Measurements from ENCODE around the gene CCK. TPM values are rescaled to one million over a fixed set of nuclear protein-coding genes. Genes with fewer than 3 reads are reported as not detected.

The CCK gene
- total RNA-seq, 5 donors from 2014 or later (not counting 1 experiment from before 2014, with no cell fraction given) = not detected

DNA sequence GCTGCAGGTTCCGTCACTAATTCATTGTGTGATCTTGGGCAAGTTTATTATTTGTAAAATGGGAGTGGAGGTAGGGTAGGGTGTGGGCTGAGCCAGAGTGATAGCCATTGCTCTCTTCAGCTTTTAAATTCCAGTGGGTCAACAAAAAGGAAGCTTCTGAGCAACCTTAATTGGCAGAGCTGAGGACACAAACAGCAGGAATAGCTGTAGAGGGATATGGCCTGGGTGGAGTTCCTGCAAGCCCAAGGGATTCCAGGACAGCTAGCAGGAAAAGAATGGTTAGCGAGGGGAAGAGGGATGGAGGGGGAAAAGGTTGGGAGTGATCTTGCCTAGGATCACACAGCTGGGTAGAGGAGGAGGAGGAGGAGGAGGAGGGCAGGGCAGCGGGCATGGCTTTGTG lies 11.4 kb downstream of the CCK start:
- Mint-ChIP-seq H3K4me3 (no peak overlapping the region), H3K27ac (no peak overlapping the region), H3K27me3 (peaks cover 14 to 15% of the 10 kb centered on the region in 2 donors), H3K4me1 (peaks cover 4 to 12% (median 6%) of the 10 kb centered on the region in 3 donors), H3K9me3 (no peaks in the 10 kb centered on the region), H3K36me3 (no peaks in the 10 kb centered on the region)
- CTCF ChIA-PET = interaction anchor here in 1 of 2 donors (0.6 kb wide), 1 partner anchor 94 kb away, joined by 3 read pairs; no protein-coding TSS in a partner anchor
- Histone ChIP-seq H3K4me1 (ENCODE audit: control insufficient read depth in 1 of 2, extremely low read depth in 1 of 2, insufficient read depth in 2 of 2, low read length in 2 of 2) (no peaks in the 10 kb centered on the region), H3K27ac (ENCODE audit: low read length) (no peak overlapping the region), H3K4me3 (ENCODE audit: control insufficient read depth in 1 of 2, extremely low read depth in 1 of 2, low read length in 1 of 2) (no peak overlapping the region), H3K36me3 (ENCODE audit: control insufficient read depth in 2 of 2, extremely low read depth in 1 of 2, insufficient read depth in 1 of 2, low read length in 1 of 2) (no peaks in the 10 kb centered on the region), H3K27me3 (replicated peaks in 1 of 2; ENCODE audit: control insufficient read depth in 2 of 2, extremely low read depth in 1 of 2, insufficient read depth in 2 of 2, low read length in 1 of 2) (peaks cover 0 to 5% of the 10 kb centered on the region in 2 experiments), H3K9me3 (no peaks in the 10 kb centered on the region)
- WGBS (ENCODE audit: insufficient coverage) = 79% methylated on average over 3 of the region's 3 CpGs
- DNase-seq (no peak), ATAC-seq (replicated peaks in 1 of 4) (no peak)
- POLR2A ChIA-PET = interaction anchor here in 1 of 2 donors (0.6 kb wide), 1 partner anchor 10 kb away, joined by 3 read pairs; no protein-coding TSS in a partner anchor

DNA sequence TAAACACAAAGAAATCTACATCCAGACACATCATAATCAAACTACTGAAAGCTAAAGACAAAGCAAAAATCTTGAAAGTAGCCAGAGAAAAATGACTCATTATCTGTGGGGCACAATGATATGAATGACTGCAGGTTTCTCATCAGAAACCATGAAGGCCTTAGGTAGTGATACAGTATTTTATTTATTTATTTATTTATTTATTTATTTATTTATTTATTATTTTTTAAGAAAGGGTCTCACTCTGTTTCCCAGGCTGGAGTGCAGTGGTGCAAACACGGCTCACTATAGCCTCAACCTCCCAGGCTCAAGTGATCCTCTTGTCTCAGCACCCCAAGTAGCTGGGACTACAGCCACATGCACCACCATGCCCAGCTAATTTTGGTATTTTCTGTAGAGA lies 15.2 kb downstream of the CCK start:
- Mint-ChIP-seq H3K9me3 (no peaks in the 10 kb centered on the region), H3K4me1 (peaks cover 9 to 19% (median 11%) of the 10 kb centered on the region in 3 donors), H3K27ac (no peak overlapping the region), H3K27me3 (peaks cover 9 to 13% of the 10 kb centered on the region in 2 donors), H3K4me3 (no peak overlapping the region), H3K36me3 (no peaks in the 10 kb centered on the region)
- H3K4me3 ChIP-seq (ENCODE audit: control insufficient read depth in 1 of 2, extremely low read depth in 1 of 2, low read length in 1 of 2) = no peak overlapping the region
- peaks cover 0 to 5% of the 10 kb centered on the region in 2 experiments for H3K27me3 ChIP-seq (replicated peaks in 1 of 2; ENCODE audit: control insufficient read depth in 2 of 2, extremely low read depth in 1 of 2, insufficient read depth in 2 of 2, low read length in 1 of 2)
- no peaks in the 10 kb centered on the region for H3K9me3 ChIP-seq
- H3K4me1 ChIP-seq (ENCODE audit: control insufficient read depth in 1 of 2, extremely low read depth in 1 of 2, insufficient read depth in 2 of 2, low read length in 2 of 2) = peaks cover 0 to 4% of the 10 kb centered on the region in 2 experiments
- DNase-seq = no peak
- no peaks in the 10 kb centered on the region for H3K36me3 ChIP-seq (ENCODE audit: control insufficient read depth in 2 of 2, extremely low read depth in 1 of 2, insufficient read depth in 1 of 2, low read length in 1 of 2)
- WGBS (ENCODE audit: insufficient coverage) = no CpG with 5 or more reads among the region's 1 CpG
- no peak for ATAC-seq (replicated peaks in 1 of 4)
- ChIA-PET CTCF (no interaction called here), POLR2A (no interaction called here)
- no peak overlapping the region for H3K27ac ChIP-seq (ENCODE audit: low read length)

DNA sequence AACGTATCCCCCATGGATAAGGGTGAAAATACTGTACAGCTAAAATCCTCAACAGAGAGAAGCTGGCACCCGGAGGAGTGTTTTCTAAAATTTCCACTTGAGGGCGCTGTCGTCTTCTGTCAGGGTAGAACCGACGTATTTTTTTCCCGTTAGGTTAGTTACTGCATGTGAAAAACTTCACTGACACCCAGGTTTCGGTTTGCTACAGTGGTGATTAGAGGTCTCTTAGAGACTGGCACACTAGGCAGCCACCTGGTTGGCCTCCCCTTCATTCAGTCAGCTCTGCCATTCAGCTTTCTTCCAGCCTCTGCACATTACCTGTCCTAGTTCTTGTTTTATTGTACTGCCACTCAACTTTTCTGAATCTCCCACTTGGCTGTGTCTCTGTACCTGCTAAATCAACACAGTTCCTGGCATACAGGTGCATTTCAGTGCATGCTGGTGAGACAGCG lies 18.4 kb downstream of the CCK start:
- DNase-seq = peak; percentile 15 to 79 (median 55)
- Histone ChIP-seq H3K4me3 (ENCODE audit: control insufficient read depth in 1 of 2, extremely low read depth in 1 of 2, low read length in 1 of 2) (no peak overlapping the region), H3K27ac (ENCODE audit: low read length) (no peak overlapping the region), H3K4me1 (ENCODE audit: control insufficient read depth in 1 of 2, extremely low read depth in 1 of 2, insufficient read depth in 2 of 2, low read length in 2 of 2) (peaks cover 0 to 4% of the 10 kb centered on the region in 2 experiments), H3K9me3 (no peaks in the 10 kb centered on the region), H3K27me3 (replicated peaks in 1 of 2; ENCODE audit: control insufficient read depth in 2 of 2, extremely low read depth in 1 of 2, insufficient read depth in 2 of 2, low read length in 1 of 2) (peaks cover 0 to 4% of the 10 kb centered on the region in 2 experiments), H3K36me3 (ENCODE audit: control insufficient read depth in 2 of 2, extremely low read depth in 1 of 2, insufficient read depth in 1 of 2, low read length in 1 of 2) (no peaks in the 10 kb centered on the region)
- WGBS (ENCODE audit: insufficient coverage) = 13% methylated on average over 8 of the region's 9 CpGs
- Mint-ChIP-seq H3K9me3 (no peaks in the 10 kb centered on the region), H3K36me3 (no peaks in the 10 kb centered on the region), H3K27me3 (peaks cover 10 to 11% of the 10 kb centered on the region in 2 donors), H3K4me1 (peaks cover 9 to 12% (median 11%) of the 10 kb centered on the region in 3 donors), H3K4me3 (peak overlapping the region in 1 of 3 donors; percentile 27), H3K27ac (peak overlapping the region; percentile 17 to 59)
- ChIA-PET CTCF (interaction anchor here (0.6 to 2.1 kb wide), 12 partner anchors 15 to 311 kb away, joined by 3 to 18 read pairs (median 3); no protein-coding TSS in a partner anchor), POLR2A (no interaction called here)
- ATAC-seq (replicated peaks in 1 of 4) = peak; percentile 73 to 92 (median 85)

DNA sequence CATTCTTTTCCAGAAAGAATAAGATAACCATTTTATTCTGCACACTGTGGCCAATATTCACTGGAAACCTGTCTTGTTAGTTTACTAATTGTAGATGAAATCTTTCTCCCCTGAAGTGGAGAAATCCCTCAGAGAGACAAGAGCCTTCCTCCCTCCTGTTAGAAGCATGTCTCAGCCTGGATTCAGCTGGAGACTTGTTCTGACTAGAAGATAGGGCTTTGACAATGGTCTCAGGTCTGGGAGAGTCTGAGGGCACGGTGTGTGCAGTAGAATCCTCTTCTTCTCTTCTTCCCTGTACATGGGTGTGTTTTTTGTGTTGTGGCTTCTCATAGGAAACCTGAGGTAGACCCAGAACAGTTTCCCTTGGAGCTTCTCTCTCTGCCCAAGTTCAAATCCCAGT lies 19.9 kb downstream of the CCK start:
- peaks cover 0 to 4% of the 10 kb centered on the region in 2 experiments for H3K4me1 ChIP-seq (ENCODE audit: control insufficient read depth in 1 of 2, extremely low read depth in 1 of 2, insufficient read depth in 2 of 2, low read length in 2 of 2)
- no peaks in the 10 kb centered on the region for H3K9me3 Mint-ChIP-seq
- no peak for ATAC-seq (replicated peaks in 1 of 4)
- no peaks in the 10 kb centered on the region for H3K36me3 ChIP-seq (ENCODE audit: control insufficient read depth in 2 of 2, extremely low read depth in 1 of 2, insufficient read depth in 1 of 2, low read length in 1 of 2)
- H3K4me1 Mint-ChIP-seq = peaks cover 9 to 12% (median 11%) of the 10 kb centered on the region in 3 donors
- H3K9me3 ChIP-seq = no peaks in the 10 kb centered on the region
- CTCF ChIA-PET = interaction anchor here (0.6 to 1.0 kb wide), 5 partner anchors 21 to 964 kb away, joined by 3 to 9 read pairs (median 3); no protein-coding TSS in a partner anchor
- H3K4me3 Mint-ChIP-seq = no peak overlapping the region
- POLR2A ChIA-PET = no interaction called here
- WGBS (ENCODE audit: insufficient coverage) = no CpG with 5 or more reads among the region's 1 CpG
- no peak overlapping the region for H3K27ac Mint-ChIP-seq
- DNase-seq = no peak
- H3K27me3 Mint-ChIP-seq = peaks cover 10 to 11% of the 10 kb centered on the region in 2 donors
- no peaks in the 10 kb centered on the region for H3K36me3 Mint-ChIP-seq
- no peak overlapping the region for H3K27ac ChIP-seq (ENCODE audit: low read length)
- no peak overlapping the region for H3K4me3 ChIP-seq (ENCODE audit: control insufficient read depth in 1 of 2, extremely low read depth in 1 of 2, low read length in 1 of 2)
- peaks cover 0 to 4% of the 10 kb centered on the region in 2 experiments for H3K27me3 ChIP-seq (replicated peaks in 1 of 2; ENCODE audit: control insufficient read depth in 2 of 2, extremely low read depth in 1 of 2, insufficient read depth in 2 of 2, low read length in 1 of 2)

DNA sequence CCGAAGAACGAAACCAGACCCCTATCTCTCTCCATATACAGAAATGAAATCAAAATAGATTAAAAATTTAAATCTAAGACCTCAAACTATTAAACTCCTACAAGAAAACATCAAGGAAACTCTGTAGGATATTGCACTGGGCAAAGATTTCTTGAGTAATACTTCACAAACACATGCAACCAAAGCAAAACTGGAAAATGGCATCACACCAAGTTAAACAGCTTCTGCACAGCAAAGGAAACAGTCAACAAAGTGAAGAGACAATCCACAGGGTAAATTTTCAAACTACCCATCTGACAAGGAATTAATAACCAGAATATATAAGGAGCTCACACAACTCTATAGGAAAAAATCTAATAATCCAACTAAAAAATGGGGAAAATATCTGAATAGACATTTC lies 29.4 kb downstream of the CCK start:
- Mint-ChIP-seq H3K27me3 (peaks cover 37 to 48% of the 10 kb centered on the region in 2 donors), H3K9me3 (peaks cover 5 to 9% (median 6%) of the 10 kb centered on the region in 3 donors), H3K27ac (no peak overlapping the region), H3K4me1 (no peaks in the 10 kb centered on the region), H3K36me3 (no peaks in the 10 kb centered on the region), H3K4me3 (no peak overlapping the region)
- no peaks in the 10 kb centered on the region for H3K9me3 ChIP-seq
- H3K27ac ChIP-seq (ENCODE audit: low read length) = no peak overlapping the region
- H3K27me3 ChIP-seq (replicated peaks in 1 of 2; ENCODE audit: control insufficient read depth in 2 of 2, extremely low read depth in 1 of 2, insufficient read depth in 2 of 2, low read length in 1 of 2) = peaks cover 0 to 8% of the 10 kb centered on the region in 2 experiments
- no peak for ATAC-seq (replicated peaks in 1 of 4)
- DNase-seq = no peak
- no peaks in the 10 kb centered on the region for H3K36me3 ChIP-seq (ENCODE audit: control insufficient read depth in 2 of 2, extremely low read depth in 1 of 2, insufficient read depth in 1 of 2, low read length in 1 of 2)
- no peak overlapping the region for H3K4me3 ChIP-seq (ENCODE audit: control insufficient read depth in 1 of 2, extremely low read depth in 1 of 2, low read length in 1 of 2)
- no CpG with 5 or more reads among the region's 2 CpGs for WGBS (ENCODE audit: insufficient coverage)
- ChIA-PET CTCF (no interaction called here), POLR2A (interaction anchor here in 1 of 2 donors (0.6 kb wide), 1 partner anchor 301 kb away, joined by 3 read pairs; no protein-coding TSS in a partner anchor)
- no peaks in the 10 kb centered on the region for H3K4me1 ChIP-seq (ENCODE audit: control insufficient read depth in 1 of 2, extremely low read depth in 1 of 2, insufficient read depth in 2 of 2, low read length in 2 of 2)

DNA sequence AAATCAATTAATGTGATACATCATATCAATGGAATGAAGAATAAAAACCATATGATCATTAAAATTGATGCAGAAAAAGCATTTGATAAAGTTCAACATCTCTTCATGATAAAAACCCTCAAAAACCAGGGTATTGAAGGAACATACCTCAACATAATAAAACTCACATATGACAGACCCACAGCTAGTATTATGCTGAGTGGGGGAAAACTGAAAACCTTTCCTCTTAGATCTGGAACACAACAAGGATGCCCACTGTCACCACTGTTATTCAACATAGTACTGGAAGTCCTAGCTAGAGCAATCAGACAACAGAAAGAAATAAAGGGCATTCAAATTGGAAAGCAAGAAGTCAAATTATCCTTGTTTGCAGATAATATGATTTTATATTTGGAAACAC lies 30.5 kb downstream of the CCK start:
- Mint-ChIP-seq H3K27ac (no peak overlapping the region), H3K36me3 (no peaks in the 10 kb centered on the region), H3K4me3 (no peak overlapping the region), H3K4me1 (no peaks in the 10 kb centered on the region), H3K9me3 (peaks cover 5 to 9% (median 6%) of the 10 kb centered on the region in 3 donors), H3K27me3 (peaks cover 37 to 48% of the 10 kb centered on the region in 2 donors)
- CTCF ChIA-PET = interaction anchor here in 1 of 2 donors (0.8 kb wide), 1 partner anchor 1718 kb away, joined by 3 read pairs; no protein-coding TSS in a partner anchor
- Histone ChIP-seq H3K4me1 (ENCODE audit: control insufficient read depth in 1 of 2, extremely low read depth in 1 of 2, insufficient read depth in 2 of 2, low read length in 2 of 2) (no peaks in the 10 kb centered on the region), H3K27ac (ENCODE audit: low read length) (no peak overlapping the region), H3K36me3 (ENCODE audit: control insufficient read depth in 2 of 2, extremely low read depth in 1 of 2, insufficient read depth in 1 of 2, low read length in 1 of 2) (no peaks in the 10 kb centered on the region), H3K9me3 (no peaks in the 10 kb centered on the region), H3K27me3 (replicated peaks in 1 of 2; ENCODE audit: control insufficient read depth in 2 of 2, extremely low read depth in 1 of 2, insufficient read depth in 2 of 2, low read length in 1 of 2) (peaks cover 0 to 15% of the 10 kb centered on the region in 2 experiments), H3K4me3 (ENCODE audit: control insufficient read depth in 1 of 2, extremely low read depth in 1 of 2, low read length in 1 of 2) (no peak overlapping the region)
- DNase-seq (no peak), ATAC-seq (replicated peaks in 1 of 4) (no peak)
- POLR2A ChIA-PET = no interaction called here

Measured in T-cell (primary cell).